G401 (cell line): ENCODE measurements around the gene EPHA1. TPM values are rescaled to one million over a fixed set of nuclear protein-coding genes. Genes with fewer than 3 reads are reported as not detected.

ENCODE experiments used
- DNase-seq: peaks from one replicate; pipeline ENCODE4 v3.0.0-alpha.2; 2015; ENCODE audit warnings: low spot score
- in situ Hi-C: cut with HindIII; loops from 2 replicates; pipeline ENCODE4 v1.10.0; 2016; ENCODE audit warnings: low sequenced_read_pairs, mixed read lengths
- total RNA-seq: library from RNA; depleted of rRNA; stranded (reverse); fragments of >200 nt; shearing (Covaris generic); gene quantifications from 2 replicates; pipeline ENCODE4 v1.2.3, GENCODE V29; 2014; rRNA removed

EPHA1 gene
- not detected in 2 replicates for total RNA-seq

GRCh38 chr7:143408686-143409561 is at the start of gene EPHA1:
Gene EPHA1, minus strand, starts transcription at chr7:143408856. Its CDS starts 51 bp downstream, at chr7:143408805.
- in situ Hi-C loops: no loop called here
- DNase-seq: peak; percentile 59

DNA sequence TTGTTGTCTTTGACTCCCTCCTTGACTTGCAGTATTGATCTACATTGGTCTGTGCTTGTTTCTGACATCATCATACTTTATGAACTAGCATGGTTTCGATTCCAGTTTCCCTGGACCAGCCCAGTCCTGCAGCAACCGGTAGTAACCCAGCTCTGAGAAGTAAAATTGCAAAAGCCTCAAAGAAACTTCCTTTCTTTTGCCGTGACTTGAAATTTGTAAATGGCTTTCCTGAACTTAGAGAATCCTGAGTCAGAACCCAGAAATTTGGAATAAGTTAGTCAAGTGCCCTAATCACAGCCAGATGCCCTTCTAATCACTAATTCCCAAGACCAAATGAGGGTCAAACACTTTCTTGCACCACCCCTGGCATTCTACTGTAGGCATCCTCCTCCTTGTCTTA is 49.6 kb upstream of the EPHA1 start:
- in situ Hi-C loops: no loop called here
- no peak for DNase-seq

DNA sequence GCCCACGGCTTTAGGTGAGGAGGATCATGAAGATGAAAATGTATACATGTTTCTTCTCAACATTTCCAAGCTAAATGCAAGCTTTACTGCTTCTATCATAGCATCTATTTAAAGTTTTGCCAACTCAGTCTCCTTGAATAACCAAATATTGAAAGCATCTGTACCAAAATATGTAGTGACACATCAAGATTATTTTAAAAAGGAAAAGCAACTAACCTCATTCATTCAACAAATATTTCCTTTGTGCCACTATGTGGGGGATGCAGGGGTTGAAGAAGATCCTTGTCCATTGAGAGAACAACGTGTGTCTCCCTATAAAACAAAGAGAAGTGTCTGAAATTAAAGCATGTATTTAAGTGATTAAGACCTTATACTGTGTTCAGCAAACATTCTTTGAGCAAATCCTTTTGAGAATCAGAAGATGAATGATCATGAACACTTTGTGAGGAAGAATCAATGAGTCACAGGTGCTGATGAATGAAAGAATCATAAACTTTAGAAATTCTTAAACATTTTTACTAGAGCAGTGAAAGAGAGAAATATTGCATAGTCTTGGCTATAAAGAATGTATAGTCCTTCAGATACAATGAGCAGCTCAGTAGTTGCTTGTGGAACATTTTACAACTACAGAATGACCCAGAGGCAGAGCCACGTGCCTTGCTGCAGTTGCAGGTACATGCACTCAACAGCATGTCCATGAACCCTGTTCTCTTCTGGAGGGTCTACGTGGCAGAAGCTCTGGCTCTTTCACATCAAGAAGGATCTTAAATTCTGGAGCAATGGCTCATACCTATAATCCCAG is 48.5 kb upstream of the EPHA1 start:
- in situ Hi-C loops: no loop called here
- DNase-seq: no peak

GRCh38 chr7:143455942-143456341 is 47.3 kb upstream of the EPHA1 start:
- DNase-seq: no peak
- in situ Hi-C loops: no loop called here

DNA sequence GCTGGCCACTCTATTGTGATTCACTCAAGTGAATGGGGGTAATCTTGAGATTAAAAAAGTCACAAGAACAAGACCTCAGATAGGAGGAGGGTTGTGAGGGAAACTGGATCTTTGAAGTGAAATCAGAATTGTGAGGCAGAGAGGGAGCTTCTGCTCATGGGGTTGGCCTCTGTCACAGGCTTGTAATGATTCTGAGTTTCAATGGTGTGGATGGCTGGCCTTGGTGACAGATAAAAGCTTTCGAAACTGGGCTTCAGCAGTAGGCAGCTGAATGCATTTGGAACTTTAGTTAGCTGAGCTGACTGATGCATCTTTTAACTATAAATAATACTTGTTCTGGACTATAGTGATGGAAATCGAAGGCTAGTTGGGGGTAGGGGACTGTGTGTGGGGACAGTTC is 46.8 kb upstream of the EPHA1 start:
- in situ Hi-C loops: no loop called here
- DNase-seq: no peak

- in situ Hi-C loops: no loop called here
- DNase-seq: no peak
Observed at GRCh38 chr7:143454091-143454680, 45.5 kb upstream of the EPHA1 start.

GRCh38 chr7:143452495-143452894 is 43.8 kb upstream of the EPHA1 start:
- DNase-seq: no peak
- in situ Hi-C loops: no loop called here

DNA sequence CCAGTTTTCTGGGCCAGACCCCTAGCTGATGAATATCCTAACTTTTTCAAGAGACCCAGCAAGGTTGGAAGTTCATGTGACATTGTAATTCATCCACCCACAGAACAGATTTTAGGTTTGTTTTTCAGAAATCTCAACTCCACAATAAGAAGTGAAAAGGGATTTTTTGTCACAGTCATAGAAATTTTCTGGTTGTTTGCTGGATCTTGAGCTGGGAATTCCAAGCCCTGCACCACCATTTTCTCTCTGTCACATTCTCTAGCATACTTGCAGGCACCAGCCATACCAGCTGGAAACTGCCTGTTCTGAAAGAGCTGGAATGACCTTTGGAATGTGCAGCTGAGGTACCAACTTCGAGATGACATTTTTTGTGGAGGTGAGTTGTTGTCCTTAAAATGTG is 43.1 kb upstream of the EPHA1 start:
- in situ Hi-C loops: no loop called here
- DNase-seq: no peak

DNA sequence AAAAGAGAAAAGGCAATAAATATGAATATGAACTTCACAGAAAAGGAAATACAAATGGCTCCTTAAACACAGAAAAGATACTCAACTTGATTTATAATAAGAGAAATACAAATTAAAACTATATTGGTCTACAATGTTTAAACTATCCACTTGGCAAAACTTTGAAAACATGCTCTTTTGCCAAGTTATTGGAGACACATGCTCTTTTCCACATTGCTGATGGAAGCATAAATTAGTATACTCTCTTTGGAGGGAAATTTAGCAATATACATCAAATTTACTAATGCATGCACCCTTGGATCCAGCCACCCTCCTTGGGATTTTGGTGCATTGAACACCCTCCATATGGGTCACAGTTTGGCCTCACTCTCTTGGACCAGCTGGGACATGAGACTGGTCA is 42.5 kb upstream of the EPHA1 start:
- in situ Hi-C loops: no loop called here
- DNase-seq: no peak

DNA sequence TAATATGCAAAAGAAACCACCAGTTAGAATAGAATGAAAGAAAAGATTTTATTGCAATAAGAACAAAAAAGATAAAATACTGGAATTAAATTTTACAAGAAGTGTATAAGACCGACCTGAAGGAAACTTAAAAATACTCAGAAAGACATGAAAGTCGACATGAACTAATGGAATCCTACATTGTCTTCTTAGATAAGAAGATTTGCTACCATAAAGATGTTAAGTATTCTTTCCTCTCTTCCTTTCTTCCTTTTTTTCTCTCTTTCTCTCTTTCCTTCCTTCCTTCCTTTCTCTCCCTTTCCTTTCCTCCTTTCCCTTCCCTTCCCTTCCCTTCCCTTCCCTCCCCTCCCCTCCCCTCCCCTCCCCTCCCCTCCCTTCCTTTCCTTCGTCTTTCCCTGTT is 41.1 kb upstream of the EPHA1 start:
- in situ Hi-C loops: no loop called here
- no peak for DNase-seq

GRCh38 chr7:143448429-143448828 is 39.8 kb upstream of the EPHA1 start:
- no peak for DNase-seq
- in situ Hi-C loops: no loop called here

DNA sequence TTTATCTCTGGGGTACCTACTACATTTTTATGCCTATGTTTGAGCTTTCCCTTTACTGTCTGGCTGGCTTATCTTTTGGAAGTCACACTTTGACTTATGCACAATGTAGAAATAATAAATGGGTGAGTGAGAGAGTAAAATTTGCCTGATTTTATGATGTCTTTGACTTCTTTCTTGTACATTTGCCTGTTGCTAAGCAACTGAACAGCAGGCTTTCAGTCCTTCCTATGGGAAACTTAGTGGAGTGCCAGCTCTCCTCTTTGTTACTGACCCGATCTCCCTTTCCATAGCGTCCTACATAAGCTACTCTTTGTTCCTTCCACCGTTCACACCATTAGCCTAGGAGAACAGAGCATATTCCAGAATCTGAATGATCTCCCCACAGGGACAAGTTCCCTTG is 38.8 kb upstream of the EPHA1 start:
- no peak for DNase-seq
- in situ Hi-C loops: no loop called here

GRCh38 chr7:143444785-143445184 is 36.1 kb upstream of the EPHA1 start:
- in situ Hi-C loops: no loop called here
- DNase-seq: no peak

DNA sequence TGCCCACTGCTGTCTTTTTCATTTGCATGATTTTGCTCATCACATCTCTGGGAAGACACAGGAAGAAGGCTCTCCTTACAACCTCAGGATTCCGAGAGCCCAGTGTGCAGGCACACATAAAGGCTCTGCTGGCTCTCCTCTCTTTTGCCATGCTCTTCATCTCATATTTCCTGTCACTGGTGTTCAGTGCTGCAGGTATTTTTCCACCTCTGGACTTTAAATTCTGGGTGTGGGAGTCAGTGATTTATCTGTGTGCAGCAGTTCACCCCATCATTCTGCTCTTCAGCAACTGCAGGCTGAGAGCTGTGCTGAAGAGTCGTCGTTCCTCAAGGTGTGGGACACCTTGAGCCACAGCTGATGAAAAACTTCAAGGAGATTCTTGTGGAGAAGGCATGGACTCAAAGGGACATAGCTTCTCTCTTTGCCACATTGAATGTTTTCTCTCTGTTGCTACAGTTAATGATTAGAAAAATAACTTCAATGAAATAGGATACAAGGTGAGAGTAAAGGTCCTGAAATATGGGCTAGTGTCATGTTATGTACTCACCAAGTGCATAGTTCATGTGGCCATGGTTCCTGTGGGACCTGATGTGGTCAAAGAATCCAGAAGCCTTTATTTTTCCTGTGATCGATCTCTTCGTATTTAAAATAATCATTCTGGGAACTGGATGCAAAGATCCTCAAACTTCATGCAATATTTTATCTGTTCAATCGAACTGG is 35.6 kb upstream of the EPHA1 start:
- in situ Hi-C loops: no loop called here

GRCh38 chr7:143443153-143443552 is 34.5 kb upstream of the EPHA1 start, which contains the start of gene TAS2R60:
Gene TAS2R60, plus strand, starts transcription at chr7:143443453. Its CDS starts 0 bp downstream, at chr7:143443453.
- in situ Hi-C loops: no loop called here

More for the DNA sequence above, 35.6 kb upstream of the EPHA1 start:
- no peak for DNase-seq

DNA sequence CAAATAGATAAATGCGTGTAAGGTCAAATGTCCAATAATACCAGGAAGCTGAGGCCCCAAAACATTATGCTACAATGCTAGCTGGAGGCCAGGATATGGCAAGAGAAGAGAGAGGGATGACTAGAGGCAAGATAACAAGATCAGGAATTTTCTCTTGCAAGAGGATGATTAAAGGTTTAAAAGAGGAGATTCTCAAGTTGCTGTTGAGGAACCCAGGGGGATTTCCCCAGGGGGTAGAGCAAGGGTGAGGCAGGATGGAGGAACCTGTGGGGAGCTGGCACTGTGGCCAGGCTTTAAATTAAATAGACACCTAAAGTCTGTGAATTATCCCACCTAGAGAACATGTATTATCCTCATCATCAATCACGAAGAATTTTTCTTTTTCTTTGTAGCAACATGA is 31.2 kb upstream of the EPHA1 start:
- in situ Hi-C loops: no loop called here
- DNase-seq: no peak

More at GRCh38 chr7:143443153-143443552, 34.5 kb upstream of the EPHA1 start, which contains the start of gene TAS2R60:
- DNase-seq: no peak

GRCh38 chr7:143437578-143437977 is 28.9 kb upstream of the EPHA1 start:
- in situ Hi-C loops: no loop called here
- DNase-seq: no peak

- in situ Hi-C loops: no loop called here
- DNase-seq: no peak
Observed at GRCh38 chr7:143436325-143436946, 27.8 kb upstream of the EPHA1 start.

- in situ Hi-C loops: no loop called here
- DNase-seq: no peak
Observed at GRCh38 chr7:143435266-143435665, 26.6 kb upstream of the EPHA1 start.
